Retinal pigment epithelial cell (primary cell): ENCODE measurements around the gene FOXC1.

Experiments
- DNase-seq: peaks from one replicate; pipeline ENCODE4 v3.0.0-alpha.2; 2010; ENCODE audit warnings: low read depth
- H3K4me3 ChIP-seq: 2 replicates; pipeline ENCODE4 v1.5.1; 2011; ENCODE audit warnings: mild to moderate bottlenecking, low read length, control low read depth, moderate library complexity
- CTCF ChIP-seq: conservative IDR thresholded peaks from 2 replicates; pipeline ENCODE4 v1.5.1; 2011; ENCODE audit warnings: low read depth, low read length, control low read depth, inconsistent platforms

The FOXC1 gene

GRCh38 chr6:1609648-1610496 lies at the start of gene FOXC1:
Gene FOXC1, plus strand, starts transcription at chr6:1609915. Its CDS starts 531 bp downstream, at chr6:1610446.
- TF ChIP-seq CTCF = no peak
- H3K4me3 ChIP-seq = peak within 1 kb of the TSS; percentile 51
- DNase-seq = peak; percentile 53

- no peak overlapping the region for H3K4me3 ChIP-seq
- DNase-seq = no peak
- no peak for TF ChIP-seq CTCF
Observed at GRCh38 chr6:1560281-1561058, 49.2 kb upstream of the FOXC1 start.

- no peak overlapping the region for H3K4me3 ChIP-seq
- TF ChIP-seq CTCF = no peak
- no peak for DNase-seq
Observed at GRCh38 chr6:1561355-1561754, 48.4 kb upstream of the FOXC1 start.

DNA sequence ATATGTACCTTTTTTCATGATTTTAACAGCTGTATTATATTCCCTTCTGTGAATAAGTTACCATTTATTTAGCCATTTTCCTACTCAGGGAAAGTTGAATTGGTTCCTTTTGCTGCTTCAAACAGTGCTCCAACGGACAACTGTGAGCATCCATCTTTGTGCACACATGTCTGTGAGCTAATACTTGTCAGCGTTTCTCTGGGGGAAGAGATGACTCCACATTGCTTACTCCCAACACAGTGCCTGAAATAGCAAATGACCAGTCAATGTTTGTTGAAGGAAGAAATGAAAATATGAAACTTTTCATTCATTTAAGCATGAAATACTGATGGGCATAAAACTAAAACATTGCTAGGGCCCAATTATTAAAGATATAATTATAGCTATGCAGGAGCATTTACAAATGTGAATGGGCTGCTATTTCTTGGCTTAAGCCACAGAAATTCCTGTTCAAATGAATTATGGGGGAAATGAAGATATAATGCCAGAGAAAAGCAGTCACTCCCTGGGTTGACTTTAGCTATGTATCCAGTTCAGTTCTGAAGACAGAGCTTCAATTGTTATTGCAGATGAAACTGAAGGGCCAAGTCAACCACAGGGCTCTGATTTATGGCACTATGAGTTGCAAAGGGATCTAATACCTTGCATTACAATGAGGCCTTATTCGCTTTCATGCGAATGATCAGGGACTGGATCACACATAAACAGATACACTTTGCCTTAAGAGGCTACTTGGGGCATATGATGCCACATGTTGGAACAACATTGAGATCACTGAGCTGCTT lies 47.4 kb upstream of the FOXC1 start:
- DNase-seq = no peak
- no peak overlapping the region for H3K4me3 ChIP-seq
- TF ChIP-seq CTCF = no peak

- TF ChIP-seq CTCF = no peak
- no peak overlapping the region for H3K4me3 ChIP-seq
- no peak for DNase-seq
Observed at GRCh38 chr6:1569377-1569776, 40.3 kb upstream of the FOXC1 start.

DNA sequence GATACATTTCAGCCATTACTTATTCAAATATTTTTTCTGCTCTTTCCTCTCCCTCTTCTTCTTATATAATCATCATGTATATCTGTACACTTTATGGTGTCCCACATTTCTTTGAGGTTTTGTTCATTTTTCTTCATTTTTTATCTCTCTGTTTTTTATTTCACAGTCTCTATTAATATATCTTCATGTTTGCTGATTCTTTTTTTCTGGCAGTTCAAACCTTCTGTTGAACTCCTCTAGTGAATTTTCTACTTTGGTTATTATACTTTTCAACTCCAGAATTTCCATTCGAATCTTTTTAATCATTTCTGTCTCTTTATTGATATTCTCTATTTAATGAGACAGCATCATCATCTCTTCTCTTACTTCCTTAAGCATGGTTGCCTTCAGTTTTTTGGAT lies 38.9 kb upstream of the FOXC1 start:
- no peak for DNase-seq
- H3K4me3 ChIP-seq = no peak overlapping the region
- TF ChIP-seq CTCF = no peak
